ENCODE data around the gene CNKSR2.
"Not testable (repeated sequence)": the region's sequence is repeated elsewhere in the genome, so short reads cannot be mapped to it uniquely, and the experiment has no call there.

The CNKSR2 gene

GRCh38 chrX:21479695-21480270 lies 105.6 kb downstream of the CNKSR2 start:
- H3K4me3 ChIP-seq (ENCODE audit: low read depth, low read length) = no peak overlapping the region
- peak; percentile 66; the same call in 1 of the 2 replicates for TF ChIP-seq CTCF (IDR thresholded peaks at IDR 0.05; ENCODE audit: borderline replicate concordance, insufficient read depth, low read depth, low read length)

- no peak for TF ChIP-seq CTCF (IDR thresholded peaks at IDR 0.05; ENCODE audit: borderline replicate concordance, insufficient read depth, low read depth, low read length)
- H3K4me3 ChIP-seq (ENCODE audit: low read depth, low read length) = no peak overlapping the region
Measured at GRCh38 chrX:21481761-21482160, 107.5 kb downstream of the CNKSR2 start.

- not testable (repeated sequence) for H3K4me3 ChIP-seq (ENCODE audit: low read depth, low read length)
Measured at GRCh38 chrX:21484051-21484450, 109.8 kb downstream of the CNKSR2 start.

- no peak overlapping the region for H3K4me3 ChIP-seq (ENCODE audit: low read depth, low read length)
- TF ChIP-seq CTCF (IDR thresholded peaks at IDR 0.05; ENCODE audit: borderline replicate concordance, insufficient read depth, low read depth, low read length) = no peak
Measured at GRCh38 chrX:21487832-21488231, 113.6 kb downstream of the CNKSR2 start.

GRCh38 chrX:21490341-21490740 lies 116.1 kb downstream of the CNKSR2 start:
- TF ChIP-seq CTCF (IDR thresholded peaks at IDR 0.05; ENCODE audit: borderline replicate concordance, insufficient read depth, low read depth, low read length) = no peak
- no peak overlapping the region for H3K4me3 ChIP-seq (ENCODE audit: low read depth, low read length)

- no peak overlapping the region for H3K4me3 ChIP-seq (ENCODE audit: low read depth, low read length)
- no peak for TF ChIP-seq CTCF (IDR thresholded peaks at IDR 0.05; ENCODE audit: borderline replicate concordance, insufficient read depth, low read depth, low read length)
Measured at GRCh38 chrX:21493226-21493830, 119.1 kb downstream of the CNKSR2 start.

GRCh38 chrX:21503593-21503992 lies 129.4 kb downstream of the CNKSR2 start:
- H3K4me3 ChIP-seq (ENCODE audit: low read depth, low read length) = no peak overlapping the region
- no peak for TF ChIP-seq CTCF (IDR thresholded peaks at IDR 0.05; ENCODE audit: borderline replicate concordance, insufficient read depth, low read depth, low read length)
